ENCODE data around the gene MAB21L3. TPM values are rescaled to one million over a fixed set of nuclear protein-coding genes. Genes with fewer than 3 reads are reported as not detected.

MAB21L3 gene
- total RNA-seq, 1 donor from 2014 or later = not detected

GRCh38 chr1:116123837-116124533 is 12.8 kb downstream of the MAB21L3 start:
- Histone ChIP-seq H3K9me3 (ENCODE audit: control insufficient read depth in 3 of 3, low read length in 3 of 3) (no peaks in the 10 kb centered on the region), H3K4me1 (ENCODE audit: control insufficient read depth in 3 of 3, insufficient read depth in 3 of 3, low read length in 3 of 3) (no peaks in the 10 kb centered on the region), H3K27ac (ENCODE audit: low read depth, low read length) (no peak overlapping the region), H3K27me3 (ENCODE audit: control insufficient read depth in 3 of 3, insufficient read depth in 3 of 3, low read length in 3 of 3) (peaks cover 0 to 10% (median 0%) of the 10 kb centered on the region in 3 donors), H3K4me3 (ENCODE audit: low read length in 3 of 3) (no peak overlapping the region), H3K36me3 (ENCODE audit: control insufficient read depth in 3 of 3, insufficient read depth in 3 of 3, low read length in 3 of 3) (no peaks in the 10 kb centered on the region), H3K9ac (ENCODE audit: low read depth in 1 of 3, low read length in 3 of 3) (no peak overlapping the region)

DNA sequence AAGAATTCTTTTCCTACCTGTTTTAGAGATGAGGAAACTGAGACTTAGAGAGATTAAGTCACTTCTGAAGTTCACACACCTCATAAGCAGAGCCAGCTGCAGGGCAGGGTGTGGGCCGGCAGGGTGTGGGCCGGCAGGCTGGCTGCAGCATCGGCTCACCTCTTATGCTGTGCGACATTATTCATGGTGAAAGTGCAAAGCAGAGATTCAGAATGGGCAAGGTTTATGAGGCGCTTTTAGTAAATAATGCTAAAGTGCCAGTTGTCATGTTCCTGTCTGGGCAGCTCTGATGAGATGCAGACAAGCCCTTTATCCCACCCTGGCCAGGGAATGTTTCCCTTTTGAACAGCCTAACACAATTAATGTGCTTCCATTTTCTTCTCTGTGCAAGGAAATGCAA is 14.6 kb downstream of the MAB21L3 start:
- Histone ChIP-seq H3K4me3 (ENCODE audit: low read length in 3 of 3) (no peak overlapping the region), H3K9ac (ENCODE audit: low read depth in 1 of 3, low read length in 3 of 3) (no peak overlapping the region), H3K27me3 (ENCODE audit: control insufficient read depth in 3 of 3, insufficient read depth in 3 of 3, low read length in 3 of 3) (peaks cover 0 to 11% (median 0%) of the 10 kb centered on the region in 3 donors), H3K9me3 (ENCODE audit: control insufficient read depth in 3 of 3, low read length in 3 of 3) (no peaks in the 10 kb centered on the region), H3K36me3 (ENCODE audit: control insufficient read depth in 3 of 3, insufficient read depth in 3 of 3, low read length in 3 of 3) (no peaks in the 10 kb centered on the region), H3K4me1 (ENCODE audit: control insufficient read depth in 3 of 3, insufficient read depth in 3 of 3, low read length in 3 of 3) (no peaks in the 10 kb centered on the region), H3K27ac (ENCODE audit: low read depth, low read length) (no peak overlapping the region)

DNA sequence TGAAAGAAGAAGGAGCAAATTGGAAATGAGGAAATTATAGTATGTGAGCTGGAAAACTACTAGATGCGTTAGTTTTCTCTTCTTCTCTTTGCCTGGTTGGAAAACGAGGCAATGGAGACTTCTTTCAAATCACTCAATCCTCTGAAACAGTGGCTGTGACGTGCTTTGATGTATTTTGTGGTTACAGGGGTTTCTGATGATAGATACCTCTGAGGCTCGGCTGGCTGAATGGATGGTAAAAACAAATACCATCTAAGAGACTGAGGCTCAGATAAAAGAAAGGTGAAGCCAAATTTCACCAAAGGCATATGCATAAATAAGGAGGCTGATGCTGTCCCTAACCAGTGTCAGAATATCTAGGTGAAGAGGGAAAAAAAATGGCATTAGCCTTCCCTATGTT is 15.1 kb downstream of the MAB21L3 start:
- Histone ChIP-seq H3K27ac (ENCODE audit: low read depth, low read length) (no peak overlapping the region), H3K9ac (ENCODE audit: low read depth in 1 of 3, low read length in 3 of 3) (no peak overlapping the region)

DNA sequence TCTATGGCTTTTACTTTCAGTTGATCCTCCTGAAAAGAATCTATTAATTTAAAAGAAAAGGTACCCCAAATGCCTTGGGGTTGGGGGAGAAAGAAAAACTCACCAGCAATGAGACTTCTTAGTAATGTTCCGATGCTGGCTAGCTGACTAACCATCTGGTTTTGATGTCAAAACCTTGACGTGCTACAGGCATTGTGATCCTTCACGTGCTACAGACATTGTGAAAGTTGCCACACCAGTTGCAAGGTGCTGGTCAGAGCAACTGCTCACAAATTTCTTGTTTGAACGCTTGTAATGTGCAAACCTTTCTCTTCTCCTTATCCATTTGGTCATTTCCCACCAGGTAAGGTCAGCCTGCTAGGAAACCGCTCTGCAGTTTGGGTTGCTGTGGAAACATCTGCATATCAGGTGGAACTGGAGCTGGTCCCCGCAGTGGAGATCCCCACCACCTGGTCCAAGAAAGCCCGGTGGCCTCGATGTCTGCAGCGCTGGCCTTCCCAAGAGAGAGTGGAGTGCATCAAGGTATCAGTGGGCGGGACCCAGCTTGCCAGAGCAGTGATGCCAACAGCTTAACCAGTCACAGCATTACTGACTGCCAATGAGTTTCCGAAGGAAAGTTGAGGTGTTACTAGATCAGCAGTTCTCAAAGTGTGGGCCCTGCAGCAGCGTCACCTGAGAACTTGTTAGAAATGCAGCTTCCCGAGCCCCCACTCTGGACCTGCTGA is 16.1 kb downstream of the MAB21L3 start:
- H3K27me3 ChIP-seq (ENCODE audit: control insufficient read depth in 3 of 3, insufficient read depth in 3 of 3, low read length in 3 of 3) = peaks cover 0 to 11% (median 0%) of the 10 kb centered on the region in 3 donors
- H3K9ac ChIP-seq (ENCODE audit: low read depth in 1 of 3, low read length in 3 of 3) = no peak overlapping the region
- no peak overlapping the region for H3K27ac ChIP-seq (ENCODE audit: low read depth, low read length)
- no peak overlapping the region for H3K4me3 ChIP-seq (ENCODE audit: low read length in 3 of 3)
- no peaks in the 10 kb centered on the region for H3K4me1 ChIP-seq (ENCODE audit: control insufficient read depth in 3 of 3, insufficient read depth in 3 of 3, low read length in 3 of 3)
- no peaks in the 10 kb centered on the region for H3K36me3 ChIP-seq (ENCODE audit: control insufficient read depth in 3 of 3, insufficient read depth in 3 of 3, low read length in 3 of 3)
- H3K9me3 ChIP-seq (ENCODE audit: control insufficient read depth in 3 of 3, low read length in 3 of 3) = no peaks in the 10 kb centered on the region

More for the DNA sequence above, 15.1 kb downstream of the MAB21L3 start:
- Histone ChIP-seq H3K4me3 (ENCODE audit: low read length in 3 of 3) (no peak overlapping the region), H3K4me1 (ENCODE audit: control insufficient read depth in 3 of 3, insufficient read depth in 3 of 3, low read length in 3 of 3) (no peaks in the 10 kb centered on the region), H3K9me3 (ENCODE audit: control insufficient read depth in 3 of 3, low read length in 3 of 3) (no peaks in the 10 kb centered on the region), H3K27me3 (ENCODE audit: control insufficient read depth in 3 of 3, insufficient read depth in 3 of 3, low read length in 3 of 3) (peaks cover 0 to 11% (median 0%) of the 10 kb centered on the region in 3 donors), H3K36me3 (ENCODE audit: control insufficient read depth in 3 of 3, insufficient read depth in 3 of 3, low read length in 3 of 3) (no peaks in the 10 kb centered on the region)

- Histone ChIP-seq H3K9ac (ENCODE audit: low read depth in 1 of 3, low read length in 3 of 3) (no peak overlapping the region), H3K9me3 (ENCODE audit: control insufficient read depth in 3 of 3, low read length in 3 of 3) (no peaks in the 10 kb centered on the region), H3K27ac (ENCODE audit: low read depth, low read length) (no peak overlapping the region), H3K4me3 (ENCODE audit: low read length in 3 of 3) (no peak overlapping the region), H3K27me3 (ENCODE audit: control insufficient read depth in 3 of 3, insufficient read depth in 3 of 3, low read length in 3 of 3) (peaks cover 0 to 11% (median 0%) of the 10 kb centered on the region in 3 donors), H3K4me1 (ENCODE audit: control insufficient read depth in 3 of 3, insufficient read depth in 3 of 3, low read length in 3 of 3) (no peaks in the 10 kb centered on the region), H3K36me3 (ENCODE audit: control insufficient read depth in 3 of 3, insufficient read depth in 3 of 3, low read length in 3 of 3) (no peaks in the 10 kb centered on the region)
Measured at GRCh38 chr1:116127848-116128540, 16.8 kb downstream of the MAB21L3 start.

DNA sequence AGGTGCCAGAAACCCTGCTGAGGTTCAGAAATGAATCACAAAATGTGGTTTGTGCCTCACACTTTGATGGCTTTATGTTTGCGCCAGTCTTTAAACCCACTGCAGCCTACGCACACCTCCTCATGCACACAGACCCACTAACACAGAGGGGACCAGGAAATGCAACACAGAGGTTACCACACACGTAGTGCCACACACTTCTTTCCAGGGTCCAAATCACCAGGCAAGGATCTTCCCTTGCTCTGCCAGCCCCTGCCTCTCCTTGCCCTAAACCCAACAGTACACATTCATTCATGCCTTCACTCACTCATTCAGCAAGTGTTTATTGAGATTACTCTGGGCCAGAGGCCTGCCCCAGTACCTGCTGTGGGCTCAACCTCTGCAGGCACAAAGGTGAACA is 17.5 kb downstream of the MAB21L3 start:
- Histone ChIP-seq H3K9ac (ENCODE audit: low read depth in 1 of 3, low read length in 3 of 3) (no peak overlapping the region), H3K9me3 (ENCODE audit: control insufficient read depth in 3 of 3, low read length in 3 of 3) (no peaks in the 10 kb centered on the region), H3K36me3 (ENCODE audit: control insufficient read depth in 3 of 3, insufficient read depth in 3 of 3, low read length in 3 of 3) (no peaks in the 10 kb centered on the region), H3K4me1 (ENCODE audit: control insufficient read depth in 3 of 3, insufficient read depth in 3 of 3, low read length in 3 of 3) (no peaks in the 10 kb centered on the region), H3K27ac (ENCODE audit: low read depth, low read length) (no peak overlapping the region), H3K27me3 (ENCODE audit: control insufficient read depth in 3 of 3, insufficient read depth in 3 of 3, low read length in 3 of 3) (peaks cover 0 to 11% (median 0%) of the 10 kb centered on the region in 3 donors), H3K4me3 (ENCODE audit: low read length in 3 of 3) (no peak overlapping the region)

DNA sequence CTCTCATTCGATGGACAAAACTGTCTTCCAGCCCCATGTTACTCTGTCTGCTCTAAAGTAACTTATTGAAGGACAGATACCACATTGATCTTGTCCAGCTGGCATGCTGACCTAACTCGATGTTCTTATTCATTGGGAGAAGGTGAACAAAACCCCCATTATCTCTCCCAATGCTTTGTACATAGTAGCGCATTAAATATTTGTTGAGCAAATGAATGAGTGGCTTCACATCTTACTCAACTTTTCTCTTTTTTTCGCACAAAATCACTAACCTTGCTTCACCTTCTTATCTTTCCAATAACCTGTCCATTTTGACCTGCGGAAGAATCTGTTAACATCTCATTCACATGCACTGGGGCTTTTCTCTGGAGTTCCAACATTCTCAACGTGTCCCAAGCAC is 18.3 kb downstream of the MAB21L3 start:
- H3K4me1 ChIP-seq (ENCODE audit: control insufficient read depth in 3 of 3, insufficient read depth in 3 of 3, low read length in 3 of 3) = no peaks in the 10 kb centered on the region
- H3K36me3 ChIP-seq (ENCODE audit: control insufficient read depth in 3 of 3, insufficient read depth in 3 of 3, low read length in 3 of 3) = no peaks in the 10 kb centered on the region
- no peaks in the 10 kb centered on the region for H3K9me3 ChIP-seq (ENCODE audit: control insufficient read depth in 3 of 3, low read length in 3 of 3)
- H3K9ac ChIP-seq (ENCODE audit: low read depth in 1 of 3, low read length in 3 of 3) = no peak overlapping the region
- no peak overlapping the region for H3K27ac ChIP-seq (ENCODE audit: low read depth, low read length)
- H3K27me3 ChIP-seq (ENCODE audit: control insufficient read depth in 3 of 3, insufficient read depth in 3 of 3, low read length in 3 of 3) = peaks cover 0 to 8% (median 0%) of the 10 kb centered on the region in 3 donors
- no peak overlapping the region for H3K4me3 ChIP-seq (ENCODE audit: low read length in 3 of 3)

DNA sequence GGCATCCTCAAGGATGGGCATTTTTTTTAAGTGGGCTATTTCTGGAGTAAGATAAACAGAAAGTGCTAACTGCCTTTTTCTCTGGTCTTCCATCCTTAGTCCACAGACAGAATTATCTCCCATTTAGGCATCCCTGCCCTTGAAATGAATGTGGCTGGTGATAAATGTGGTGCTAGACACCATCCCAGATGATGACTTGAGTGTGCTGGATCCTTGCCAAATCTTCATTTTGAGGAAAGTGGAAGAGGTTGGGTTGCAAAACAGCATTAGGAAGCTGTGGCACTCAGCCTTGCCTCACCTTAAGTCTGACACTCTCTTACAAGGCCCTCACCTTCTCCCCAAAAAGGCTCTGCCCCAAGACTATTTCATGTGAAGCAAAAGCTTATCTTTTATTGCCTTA is 19.2 kb downstream of the MAB21L3 start:
- Histone ChIP-seq H3K9ac (ENCODE audit: low read depth in 1 of 3, low read length in 3 of 3) (no peak overlapping the region), H3K9me3 (ENCODE audit: control insufficient read depth in 3 of 3, low read length in 3 of 3) (no peaks in the 10 kb centered on the region), H3K4me1 (ENCODE audit: control insufficient read depth in 3 of 3, insufficient read depth in 3 of 3, low read length in 3 of 3) (no peaks in the 10 kb centered on the region), H3K27ac (ENCODE audit: low read depth, low read length) (no peak overlapping the region), H3K4me3 (ENCODE audit: low read length in 3 of 3) (no peak overlapping the region), H3K36me3 (ENCODE audit: control insufficient read depth in 3 of 3, insufficient read depth in 3 of 3, low read length in 3 of 3) (no peaks in the 10 kb centered on the region), H3K27me3 (ENCODE audit: control insufficient read depth in 3 of 3, insufficient read depth in 3 of 3, low read length in 3 of 3) (peaks cover 0 to 8% (median 0%) of the 10 kb centered on the region in 3 donors)

DNA sequence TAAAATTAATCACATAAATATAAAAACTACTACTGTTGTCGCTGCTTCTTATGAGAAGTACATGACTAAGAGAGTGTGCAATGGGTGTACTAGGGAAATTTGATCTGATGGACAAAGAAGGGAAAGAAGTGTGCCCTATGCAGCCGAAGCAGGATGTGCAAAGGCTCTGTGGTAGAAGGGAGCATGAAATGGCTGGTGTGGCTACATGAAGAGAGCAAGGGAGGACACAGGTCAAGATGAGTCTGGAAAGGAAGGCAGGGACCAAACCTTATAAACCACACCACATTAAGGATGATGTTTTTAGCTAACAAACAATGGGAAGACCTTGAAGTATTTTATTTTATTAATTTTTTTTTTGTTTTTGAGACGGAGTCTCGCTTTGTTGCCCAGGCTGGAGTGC is 20.0 kb downstream of the MAB21L3 start:
- H3K4me3 ChIP-seq (ENCODE audit: low read length in 3 of 3) = no peak overlapping the region
- no peak overlapping the region for H3K27ac ChIP-seq (ENCODE audit: low read depth, low read length)
- H3K4me1 ChIP-seq (ENCODE audit: control insufficient read depth in 3 of 3, insufficient read depth in 3 of 3, low read length in 3 of 3) = no peaks in the 10 kb centered on the region
- no peaks in the 10 kb centered on the region for H3K9me3 ChIP-seq (ENCODE audit: control insufficient read depth in 3 of 3, low read length in 3 of 3)
- H3K36me3 ChIP-seq (ENCODE audit: control insufficient read depth in 3 of 3, insufficient read depth in 3 of 3, low read length in 3 of 3) = no peaks in the 10 kb centered on the region
- no peak overlapping the region for H3K9ac ChIP-seq (ENCODE audit: low read depth in 1 of 3, low read length in 3 of 3)
- peaks cover 0 to 8% (median 0%) of the 10 kb centered on the region in 3 donors for H3K27me3 ChIP-seq (ENCODE audit: control insufficient read depth in 3 of 3, insufficient read depth in 3 of 3, low read length in 3 of 3)

Data from skeletal muscle tissue (tissue), 4 donors.